DMS 273 (cell line): ENCODE data around the gene LEMD2.

Experiments used
- DNase-seq: peaks from one replicate; lab custom pipeline; 2025; ENCODE audit not compliant: unreplicated experiment; lab: John Stamatoyannopoulos, UW

LEMD2 gene

GRCh38 chr6:33797626-33798342 is 8.9 kb upstream of the LEMD2 start:
- no peak for DNase-seq

- DNase-seq: peak; percentile 31
Measured at GRCh38 chr6:33794910-33795623, 6.1 kb upstream of the LEMD2 start.

GRCh38 chr6:33792981-33793380 is 4.1 kb upstream of the LEMD2 start:
- DNase-seq: no peak

- no peak for DNase-seq
Measured at GRCh38 chr6:33791620-33792019, 2.7 kb upstream of the LEMD2 start.

- no peak for DNase-seq
Measured at GRCh38 chr6:33790910-33791309, 2.0 kb upstream of the LEMD2 start.

GRCh38 chr6:33790379-33790778 is 1.4 kb upstream of the LEMD2 start:
- DNase-seq: no peak

- no peak for DNase-seq
Measured at GRCh38 chr6:33789550-33789895, 593 bp upstream of the LEMD2 start.

- peak; percentile 75 for DNase-seq
Measured at GRCh38 chr6:33787954-33788693, 806 bp downstream of the LEMD2 start.

GRCh38 chr6:33787346-33787953 is 1.5 kb downstream of the LEMD2 start:
- DNase-seq: no peak

- no peak for DNase-seq
Measured at GRCh38 chr6:33786736-33787135, 2.2 kb downstream of the LEMD2 start.

- no peak for DNase-seq
Measured at GRCh38 chr6:33785778-33786177, 3.2 kb downstream of the LEMD2 start.

GRCh38 chr6:33784787-33785186 is 4.1 kb downstream of the LEMD2 start:
- no peak for DNase-seq

- no peak for DNase-seq
Measured at GRCh38 chr6:33783781-33784520, 5.0 kb downstream of the LEMD2 start.

GRCh38 chr6:33782561-33782960 is 6.4 kb downstream of the LEMD2 start:
- no peak for DNase-seq

GRCh38 chr6:33781131-33781975 is 7.6 kb downstream of the LEMD2 start:
- no peak for DNase-seq

- no peak for DNase-seq
Measured at GRCh38 chr6:33779895-33780294, 9.0 kb downstream of the LEMD2 start.

- peak; percentile 32 for DNase-seq
Measured at GRCh38 chr6:33779290-33779689, 9.6 kb downstream of the LEMD2 start.

GRCh38 chr6:33778444-33779121 is 10.3 kb downstream of the LEMD2 start:
- DNase-seq: no peak
